Heart left ventricle (tissue), 13 donors: Measurements from ENCODE around the gene PGF.

ENCODE experiments used
- CTCF ChIP-seq, 12 donors: fragments of 200-600 bp; sonication (generic) in 4 of 12; IDR thresholded peaks; one replicate each; pipeline versions ENCODE4 v1.5.0 to v1.8.0; 2018 to 2022; ENCODE audit warnings: antibody characterized with exemption in 12 of 12, mild to moderate bottlenecking in 5 of 12
- POLR2A ChIP-seq, 2 donors: fragments of 450-650 bp; IDR thresholded peaks; one replicate each; pipeline ENCODE4 v1.6.1; 2017; ENCODE audit warnings: antibody characterized with exemption in 2 of 2, mild to moderate bottlenecking in 2 of 2, moderate library complexity in 2 of 2
- donor health status: ischemic (EF 13 %, LVEDD 7.1; RV severe dilation, severe dysfunction).
- donor health status: DM: no; HTN: yes; CAD: no.
- donor health status: DM: no; HTN: no; CAD: no.
- donor health status: ischemic (EF 25% LVEDD 6.9; RV normal size, moderate dysfunction).
- donor health status: ischemic (EF 25% LVEDD 5.7; RV mildly dilated, moderate dysfunction).
- donor health status: ischemic (EF 35%, LVEDD 5.7; RV mildly dilated, moderate dysfunction).
- donor health status: nonischemic (EF 11% LVEDD 7.7; RV severe dilation, severe dysfunction).
- donor health status: DM: yes; HTN: yes; CAD: no.
- donor health status: PGD.
- donor health status: ischemic (EF 29% LVEDD 5.4; RV normal size, mild dysfunction).
- donor health status: nonischemic (EF 23%, LVEDD 6.1; RV moderate dilation, normal function).

DNA sequence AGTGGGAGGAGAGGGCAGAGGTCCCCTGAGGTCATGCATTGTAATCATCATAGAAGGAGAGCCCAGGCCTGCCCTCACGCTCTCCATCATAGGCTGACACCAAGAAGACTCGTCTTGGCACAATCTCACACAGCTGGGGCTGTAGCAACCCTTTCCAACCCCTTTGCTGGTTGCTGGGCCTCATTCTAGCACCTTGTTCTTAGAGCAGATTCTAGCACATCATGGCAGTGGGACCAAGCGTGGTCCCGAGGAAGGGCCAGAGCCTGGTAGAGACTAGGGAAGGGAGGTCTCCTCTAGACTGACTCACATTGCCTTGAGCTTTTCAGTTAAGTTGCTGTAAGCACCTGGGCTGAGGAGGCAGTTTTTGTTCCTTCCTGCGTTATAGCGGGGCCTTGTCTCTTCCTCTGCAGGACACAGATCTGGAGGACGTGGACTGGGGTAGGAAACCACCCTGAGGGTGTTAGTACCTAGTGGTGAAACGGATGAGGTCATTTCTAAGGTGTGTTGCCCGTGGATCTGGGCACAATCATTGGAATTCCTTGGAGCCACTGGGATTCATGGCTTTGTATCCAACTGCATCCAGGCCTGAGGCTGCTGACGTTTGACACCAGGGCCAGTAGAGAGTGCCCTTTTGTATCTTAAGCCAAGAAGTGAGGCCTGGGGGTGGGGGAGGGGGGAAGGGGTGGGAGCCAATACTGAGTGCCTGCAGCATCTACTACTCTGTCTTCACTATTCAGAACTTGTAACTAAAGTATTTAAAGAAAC, 52.3 kb downstream of the PGF start:
- TF ChIP-seq CTCF (IDR thresholded peaks at IDR 0.05) = no peak
- TF ChIP-seq POLR2A (IDR thresholded peaks at IDR 0.05) = no peak
